Trophoblast cell (in vitro differentiated cells and primary cell): ENCODE measurements around the gene TNFRSF21.

Experiments
- DNase-seq, 2 donors: peaks; one replicate each; pipeline ENCODE4 v3.0.0-alpha.2; 2016
- H2AFZ ChIP-seq: 2 replicates; pipeline ENCODE4 v1.6.1; 2013; ENCODE audit warnings: low read length, moderate library complexity, mild to moderate bottlenecking; ENCODE audit not compliant: insufficient read depth, poor library complexity
- H2AK5ac ChIP-seq: 2 replicates; pipeline ENCODE4 v1.6.1; 2013; ENCODE audit warnings: mild to moderate bottlenecking, low read length
- H2BK120ac ChIP-seq: 2 replicates; pipeline ENCODE4 v1.6.1; 2013; ENCODE audit warnings: low read length, mild to moderate bottlenecking, moderate library complexity; ENCODE audit not compliant: insufficient read depth, poor library complexity
- H2BK12ac ChIP-seq: 2 replicates; pipeline ENCODE4 v1.6.1; 2013; ENCODE audit warnings: mild to moderate bottlenecking, low read length, moderate library complexity
- H2BK5ac ChIP-seq: 2 replicates; pipeline ENCODE4 v1.6.1; 2013; ENCODE audit warnings: low read length, low read depth, moderate library complexity, mild to moderate bottlenecking; ENCODE audit not compliant: poor library complexity
- H3K14ac ChIP-seq: 2 replicates; pipeline ENCODE4 v1.6.1; 2013; ENCODE audit warnings: mild to moderate bottlenecking, low read length
- H3K18ac ChIP-seq: 2 replicates; pipeline ENCODE4 v1.6.1; 2013; ENCODE audit warnings: mild to moderate bottlenecking, low read length
- H3K23ac ChIP-seq: 2 replicates; pipeline ENCODE4 v1.6.1; 2013; ENCODE audit warnings: low read length
- H3K27ac ChIP-seq: 2 replicates; pipeline ENCODE4 v1.5.1; 2013; ENCODE audit warnings: low read depth, mild to moderate bottlenecking, inconsistent platforms, low read length, moderate library complexity
- H3K27me3 ChIP-seq: 2 replicates; pipeline ENCODE4 v1.6.1; 2013; ENCODE audit warnings: inconsistent platforms, mild to moderate bottlenecking, low read length, moderate library complexity; ENCODE audit not compliant: insufficient read depth
- H3K36me3 ChIP-seq, 2 experiments: 1 replicate in 1 of 2; 2 replicates in 1 of 2; pipeline ENCODE4 v1.6.1; 2013; ENCODE audit warnings: low read length in 2 of 2, mild to moderate bottlenecking in 2 of 2, moderate library complexity in 1 of 2; ENCODE audit not compliant: insufficient read depth in 2 of 2, control insufficient read depth in 1 of 2
- H3K4ac ChIP-seq: 2 replicates; pipeline ENCODE4 v1.6.1; 2013; ENCODE audit warnings: low read depth, mild to moderate bottlenecking, low read length, moderate library complexity
- H3K4me1 ChIP-seq, 2 experiments: 1 replicate in 1 of 2; 2 replicates in 1 of 2; pipeline ENCODE4 v1.6.1; 2013; ENCODE audit warnings: low read length in 2 of 2, mild to moderate bottlenecking in 2 of 2, moderate library complexity in 1 of 2; ENCODE audit not compliant: insufficient read depth in 2 of 2, control insufficient read depth in 1 of 2
- H3K4me2 ChIP-seq: 2 replicates; pipeline ENCODE4 v1.6.1; 2013; ENCODE audit warnings: inconsistent platforms, mild to moderate bottlenecking, low read length, moderate library complexity
- H3K4me3 ChIP-seq: 2 replicates; pipeline ENCODE4 v1.5.1; 2013; ENCODE audit warnings: mild to moderate bottlenecking, low read depth, low read length, inconsistent platforms
- H3K79me1 ChIP-seq: one replicate; pipeline ENCODE4 v1.6.1; 2013; ENCODE audit warnings: low read length
- H3K79me2 ChIP-seq: 2 replicates; pipeline ENCODE4 v1.6.1; 2013; ENCODE audit warnings: low read length, mild to moderate bottlenecking; ENCODE audit not compliant: control insufficient read depth, insufficient read depth, poor library complexity
- H3K9ac ChIP-seq: 2 replicates; pipeline ENCODE4 v1.6.1; 2013; ENCODE audit warnings: mild to moderate bottlenecking, low read length
- H3K9me3 ChIP-seq: 2 replicates; pipeline ENCODE4 v1.6.1; 2013; ENCODE audit warnings: low read depth, mild to moderate bottlenecking, control low read depth, inconsistent platforms, low read length; ENCODE audit not compliant: insufficient read depth
- H4K12ac ChIP-seq: 2 replicates; pipeline ENCODE4 v1.6.1; 2013; ENCODE audit warnings: low read depth, mild to moderate bottlenecking, low read length, moderate library complexity
- H4K8ac ChIP-seq: 2 replicates; pipeline ENCODE4 v1.6.1; 2013; ENCODE audit warnings: low read depth, mild to moderate bottlenecking, low read length, moderate library complexity
- H4K91ac ChIP-seq: one replicate; pipeline ENCODE4 v1.6.1; 2013; ENCODE audit warnings: low read depth, mild to moderate bottlenecking, low read length, moderate library complexity
- WGBS: extraction: QIAGEN DNeasy Blood & Tissue Kit; methylation state at CpG from one replicate; pipeline ENCODE4 v1.1.7; 2013; ENCODE audit warnings: missing lambda C conversion rate; ENCODE audit not compliant: insufficient read length, insufficient coverage; ENCODE audit errors: extremely low coverage; 5-methylcytosine and 5-hydroxymethylcytosine counted together

Gene TNFRSF21

DNA sequence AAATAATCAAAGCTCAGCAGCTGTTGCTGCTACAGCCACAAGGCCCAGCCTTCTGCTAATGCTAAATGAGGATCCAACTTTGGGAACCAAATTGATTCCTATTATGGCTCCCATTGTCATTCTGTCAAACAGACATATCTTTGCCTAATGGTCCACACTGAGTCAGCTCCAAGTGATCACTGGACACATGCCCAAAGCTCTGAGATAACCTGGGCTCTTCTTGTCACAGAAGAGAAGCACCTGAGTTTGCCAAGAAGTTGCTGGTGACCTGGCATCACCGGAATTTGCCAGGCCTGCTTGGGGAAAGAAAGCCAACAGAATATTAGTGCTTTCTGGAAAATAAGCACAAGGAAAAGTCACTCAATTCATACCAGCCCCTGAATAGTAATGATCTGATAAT lies 5.8 kb downstream of the TNFRSF21 start:
- peaks cover 54% of the 10 kb centered on the region for H3K79me2 ChIP-seq
- no CpG with 5 or more reads among the region's 1 CpG for WGBS
- no peak overlapping the region for H3K27ac ChIP-seq

DNA sequence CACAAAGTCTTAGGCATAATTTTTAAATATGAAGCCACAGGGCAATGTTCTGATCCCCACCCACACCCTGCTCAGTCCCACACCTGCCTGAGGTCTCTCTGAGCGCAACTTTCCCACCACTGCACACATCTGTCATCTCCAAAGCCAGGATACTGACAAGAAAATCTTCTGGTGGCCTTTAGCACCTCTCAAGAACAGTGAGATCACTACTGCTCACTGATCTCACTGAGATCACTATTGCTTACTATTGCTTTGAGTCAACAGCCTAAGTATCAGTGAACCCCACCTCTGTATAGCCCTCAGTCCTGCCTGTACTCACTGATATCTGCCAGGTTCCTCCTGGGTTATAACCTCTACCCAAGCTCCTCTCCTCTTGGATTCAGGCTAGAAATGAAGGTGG lies 6.4 kb downstream of the TNFRSF21 start:
- no peak overlapping the region for H4K8ac ChIP-seq
- no peak overlapping the region for H3K4me2 ChIP-seq
- WGBS: no CpG with 5 or more reads among the region's 1 CpG
- no peaks in the 10 kb centered on the region for H3K27me3 ChIP-seq
- peaks cover 4 to 14% of the 10 kb centered on the region in 2 experiments for H3K36me3 ChIP-seq
- H3K9ac ChIP-seq: peak overlapping the region; percentile 50
- H2AK5ac ChIP-seq: no peak overlapping the region
- no peaks in the 10 kb centered on the region for H3K9me3 ChIP-seq
- H2BK12ac ChIP-seq: no peak overlapping the region
- peaks cover 48% of the 10 kb centered on the region for H3K79me2 ChIP-seq
- no peak overlapping the region for H2AFZ ChIP-seq
- no peak overlapping the region for H3K4me3 ChIP-seq
- no peak overlapping the region for H3K14ac ChIP-seq
- DNase-seq: no peak
- H3K18ac ChIP-seq: no peak overlapping the region
- H3K4ac ChIP-seq: peak overlapping the region; percentile 97
- H3K4me1 ChIP-seq: peaks cover 17 to 24% of the 10 kb centered on the region in 2 experiments
- no peak overlapping the region for H3K27ac ChIP-seq
- no peak overlapping the region for H4K12ac ChIP-seq
- H2BK120ac ChIP-seq: no peak overlapping the region
- no peak overlapping the region for H2BK5ac ChIP-seq
- H3K23ac ChIP-seq: no peak overlapping the region
- no peak overlapping the region for H4K91ac ChIP-seq
- peaks cover 5% of the 10 kb centered on the region for H3K79me1 ChIP-seq

More for the DNA sequence above, 5.8 kb downstream of the TNFRSF21 start:
- Histone ChIP-seq H2BK12ac (no peak overlapping the region), H2BK120ac (no peak overlapping the region), H3K36me3 (peaks cover 4 to 14% of the 10 kb centered on the region in 2 experiments), H3K14ac (no peak overlapping the region), H3K23ac (no peak overlapping the region), H3K4me3 (no peak overlapping the region), H3K18ac (no peak overlapping the region), H4K8ac (no peak overlapping the region), H3K79me1 (peaks cover 11% of the 10 kb centered on the region), H3K27me3 (no peaks in the 10 kb centered on the region), H3K4me1 (peaks cover 17 to 24% of the 10 kb centered on the region in 2 experiments), H3K9me3 (no peaks in the 10 kb centered on the region), H3K9ac (no peak overlapping the region), H4K12ac (no peak overlapping the region), H2AK5ac (no peak overlapping the region), H4K91ac (no peak overlapping the region), H2BK5ac (no peak overlapping the region), H2AFZ (no peak overlapping the region), H3K4me2 (no peak overlapping the region), H3K4ac (peak overlapping the region; percentile 97)
- no peak for DNase-seq

DNA sequence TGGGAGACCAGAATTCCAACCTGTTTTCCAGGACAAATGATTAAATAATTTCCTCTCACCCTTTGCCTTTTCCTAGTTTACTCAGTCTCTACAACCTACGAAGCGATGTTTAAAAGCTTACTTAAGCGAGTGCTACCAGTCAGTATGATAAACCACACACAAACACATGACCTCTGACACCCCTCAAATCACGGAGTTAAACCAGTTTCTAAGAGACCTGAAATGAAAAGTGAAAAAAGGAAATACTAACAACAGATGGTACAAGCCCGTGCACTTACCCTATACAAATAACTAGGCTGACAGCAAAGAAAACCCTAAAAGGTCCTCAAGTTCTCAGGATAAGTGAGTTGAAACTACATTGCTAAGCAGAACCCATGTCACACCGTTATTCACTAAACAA lies 7.7 kb downstream of the TNFRSF21 start:
- H3K9ac ChIP-seq: no peak overlapping the region
- H3K4me1 ChIP-seq: peaks cover 16 to 21% of the 10 kb centered on the region in 2 experiments
- H3K27me3 ChIP-seq: no peaks in the 10 kb centered on the region
- no peak overlapping the region for H2BK120ac ChIP-seq
- no peak overlapping the region for H2AFZ ChIP-seq
- peaks cover 2 to 11% of the 10 kb centered on the region in 2 experiments for H3K36me3 ChIP-seq
- H3K79me2 ChIP-seq: peaks cover 43% of the 10 kb centered on the region
- no peak overlapping the region for H2BK12ac ChIP-seq
- no peaks in the 10 kb centered on the region for H3K9me3 ChIP-seq
- no peak overlapping the region for H3K27ac ChIP-seq
- H4K12ac ChIP-seq: no peak overlapping the region
- no peak overlapping the region for H3K18ac ChIP-seq
- no peak overlapping the region for H3K4me3 ChIP-seq
- H3K23ac ChIP-seq: no peak overlapping the region
- H2AK5ac ChIP-seq: no peak overlapping the region
- no peak overlapping the region for H4K91ac ChIP-seq
- H3K4me2 ChIP-seq: no peak overlapping the region
- peak overlapping the region; percentile 26 for H3K4ac ChIP-seq
- WGBS: no CpG with 5 or more reads among the region's 6 CpGs
- no peak overlapping the region for H4K8ac ChIP-seq
- no peak overlapping the region for H2BK5ac ChIP-seq
- no peak overlapping the region for H3K14ac ChIP-seq
- no peak for DNase-seq
- no peaks in the 10 kb centered on the region for H3K79me1 ChIP-seq

DNA sequence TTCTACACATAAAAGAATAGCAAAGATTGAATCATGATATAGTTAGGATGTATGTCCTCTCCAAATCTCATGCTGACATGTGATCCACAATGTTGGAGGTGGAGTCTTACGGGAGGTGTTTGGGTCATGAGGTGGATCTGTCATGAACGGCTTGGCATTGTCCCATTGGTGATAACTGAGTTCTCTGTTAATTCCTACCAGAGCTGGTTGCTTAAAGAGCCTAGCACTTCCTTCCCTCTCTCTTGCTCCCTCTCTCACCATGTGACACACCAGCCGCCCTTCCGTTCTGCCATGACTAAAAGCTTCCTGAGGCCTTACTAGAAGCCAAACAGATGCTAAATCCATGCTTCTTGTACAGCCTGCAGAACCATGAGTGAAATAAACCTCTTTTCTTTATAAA lies 8.3 kb downstream of the TNFRSF21 start:
- no peak overlapping the region for H2BK12ac ChIP-seq
- H3K4me3 ChIP-seq: no peak overlapping the region
- peaks cover 21 to 27% of the 10 kb centered on the region in 2 experiments for H3K4me1 ChIP-seq
- H3K18ac ChIP-seq: no peak overlapping the region
- H4K91ac ChIP-seq: no peak overlapping the region
- no peak overlapping the region for H3K14ac ChIP-seq
- no peak for DNase-seq
- peaks cover 2 to 11% of the 10 kb centered on the region in 2 experiments for H3K36me3 ChIP-seq
- no peak overlapping the region for H3K4me2 ChIP-seq
- no CpG with 5 or more reads among the region's 4 CpGs for WGBS
- H4K12ac ChIP-seq: no peak overlapping the region
- H3K79me1 ChIP-seq: no peaks in the 10 kb centered on the region
- H3K27ac ChIP-seq: no peak overlapping the region
- no peak overlapping the region for H2BK5ac ChIP-seq
- H3K9ac ChIP-seq: no peak overlapping the region
- H3K79me2 ChIP-seq: peaks cover 45% of the 10 kb centered on the region
- peak overlapping the region; percentile 61 for H3K4ac ChIP-seq
- H4K8ac ChIP-seq: no peak overlapping the region
- H2BK120ac ChIP-seq: no peak overlapping the region
- H2AK5ac ChIP-seq: no peak overlapping the region
- no peak overlapping the region for H3K23ac ChIP-seq
- H3K27me3 ChIP-seq: no peaks in the 10 kb centered on the region
- no peaks in the 10 kb centered on the region for H3K9me3 ChIP-seq
- H2AFZ ChIP-seq: no peak overlapping the region
